Endothelial cell of umbilical vein (primary cell): ENCODE measurements around the gene CNTFR. TPM values are rescaled to one million over a fixed set of nuclear protein-coding genes. Genes with fewer than 3 reads are reported as not detected.

Experiments used
- BruUV-seq: library from RNA; stranded (reverse); fragments of 400-500 nt; replicated peaks from 2 replicates; lab custom pipeline; 2021; lab: Mats Ljungman, UMichigan
- CTCF ChIA-PET: fragments of 300-600, 350-600 bp; sonication (Branson Sonifier 250); formaldehyde crosslinking; loops from one replicate; lab custom pipeline; 2021; ENCODE audit warnings: antibody characterized with exemption, inconsistent platforms; lab: Charles Lee
- POLR2A ChIA-PET: fragments of 300-600, 350-600 bp; sonication (Branson Sonifier 250); formaldehyde crosslinking; loops from one replicate; lab custom pipeline; 2021; ENCODE audit warnings: antibody characterized with exemption, inconsistent platforms; lab: Charles Lee
- DNase-seq: peaks from one replicate; pipeline ENCODE4 v3.0.0-alpha.2; 2011; ENCODE audit warnings: low read depth, low spot score
- FAIRE-seq: peaks from 2 replicates; lab custom pipeline; 2011; peaks lifted over from hg19 to GRCh38; lab: Jason Lieb, UNC
- H2AFZ ChIP-seq: 2 replicates; pipeline ENCODE4 v1.6.0; 2012; ENCODE audit warnings: low read depth, low read length, control low read depth, inconsistent platforms
- H3K27ac ChIP-seq: 2 replicates; pipeline ENCODE4 v1.5.1; 2011; ENCODE audit warnings: low read depth, mild to moderate bottlenecking, control low read depth, low read length, moderate library complexity; ENCODE audit not compliant: insufficient read depth
- H3K27me3 ChIP-seq, 2 experiments: 2 replicates each; pipeline versions ENCODE4 v1.6.0 to v1.6.1; 2011; ENCODE audit warnings: low read length in 2 of 2, mixed read lengths in 1 of 2; ENCODE audit not compliant: control insufficient read depth in 2 of 2, insufficient read depth in 2 of 2
- H3K36me3 ChIP-seq, 2 experiments: 2 replicates in 1 of 2; 3 replicates in 1 of 2; pipeline ENCODE4 v1.5.1; 2011; ENCODE audit warnings: low read length in 2 of 2, mild to moderate bottlenecking in 1 of 2, moderate library complexity in 1 of 2; ENCODE audit not compliant: control insufficient read depth in 2 of 2, insufficient read depth in 2 of 2; ENCODE audit errors: extremely low read depth in 1 of 2
- H3K4me1 ChIP-seq: 3 replicates; pipeline ENCODE4 v1.5.1; 2011; ENCODE audit warnings: mild to moderate bottlenecking, low read length; ENCODE audit not compliant: control insufficient read depth, insufficient read depth; ENCODE audit errors: extremely low read depth
- H3K4me2 ChIP-seq: 2 replicates; pipeline ENCODE4 v1.6.1; 2011; ENCODE audit warnings: low read length, control low read depth, mixed read lengths; ENCODE audit not compliant: insufficient read depth
- H3K4me3 ChIP-seq, 3 experiments: fragments of 200-600 bp in 1 of 3; sonication (generic), shearing (Covaris generic) in 1 of 3; replicated peaks in 1 of 3; 2 replicates each; pipeline ENCODE4 v1.5.1; 2011 to 2016; ENCODE audit warnings: control low read depth in 3 of 3, low read length in 3 of 3, mild to moderate bottlenecking in 2 of 3, inconsistent platforms in 1 of 3, low read depth in 1 of 3, moderate library complexity in 1 of 3; ENCODE audit not compliant: insufficient read depth in 1 of 3
- H3K79me2 ChIP-seq: 2 replicates; pipeline ENCODE4 v1.6.0; 2012; ENCODE audit warnings: low read length, inconsistent platforms; ENCODE audit not compliant: control insufficient read depth, insufficient read depth
- H3K9ac ChIP-seq: replicated peaks from 2 replicates; pipeline ENCODE3; 2011; ENCODE audit warnings: low read length, control low read depth; ENCODE audit not compliant: insufficient read depth; ENCODE audit errors: extremely low read depth
- H3K9me1 ChIP-seq: replicated peaks from 3 replicates; pipeline ENCODE4 v1.6.0; 2011; ENCODE audit warnings: mild to moderate bottlenecking, low read length; ENCODE audit not compliant: control insufficient read depth, insufficient read depth; ENCODE audit errors: extremely low read depth
- H3K9me3 ChIP-seq: replicated peaks from 2 replicates; pipeline ENCODE4 v1.5.1; 2012; ENCODE audit warnings: low read length, inconsistent platforms; ENCODE audit not compliant: control insufficient read depth, insufficient read depth
- H4K20me1 ChIP-seq: replicated peaks from 2 replicates; pipeline ENCODE3; 2011; ENCODE audit warnings: mild to moderate bottlenecking, low read length; ENCODE audit not compliant: control insufficient read depth, insufficient read depth; ENCODE audit errors: extremely low read depth
- EZH2 ChIP-seq: IDR thresholded peaks from 2 replicates; pipeline ENCODE4 v1.6.1; 2012; ENCODE audit warnings: borderline replicate concordance, low read depth, mild to moderate bottlenecking, moderate library complexity, low read length, inconsistent platforms; ENCODE audit not compliant: severe bottlenecking
- FOS ChIP-seq: IDR thresholded peaks from 2 replicates; pipeline ENCODE4 v1.6.1; 2011; ENCODE audit warnings: mild to moderate bottlenecking, low read length, moderate library complexity, borderline replicate concordance; ENCODE audit not compliant: insufficient read depth
- GATA2 ChIP-seq: IDR thresholded peaks from 2 replicates; pipeline ENCODE4 v1.7.0; 2011; ENCODE audit warnings: low read depth, mild to moderate bottlenecking, moderate library complexity, mixed read lengths, low read length; ENCODE audit not compliant: insufficient read length, insufficient read depth
- JUN ChIP-seq: IDR thresholded peaks from 2 replicates; pipeline ENCODE4 v1.6.1; 2011; ENCODE audit warnings: borderline replicate concordance, low read depth; ENCODE audit not compliant: insufficient read length, insufficient read depth
- MYC ChIP-seq: IDR thresholded peaks from one replicate; pipeline ENCODE4 v1.6.1; 2011; ENCODE audit warnings: mild to moderate bottlenecking, low read depth, low read length
- POLR2A ChIP-seq: IDR thresholded peaks from 2 replicates; pipeline ENCODE4 v1.6.1; 2012; ENCODE audit warnings: low read depth, mild to moderate bottlenecking, control low read depth, low read length
- POLR2AphosphoS5 ChIP-seq: IDR thresholded peaks from 2 replicates; pipeline ENCODE4 v1.6.1; 2012; ENCODE audit warnings: low read depth, mild to moderate bottlenecking, control low read depth, low read length, moderate library complexity; ENCODE audit not compliant: insufficient read depth
- dilution Hi-C: fragments of 300-500 bp; cut with MboI; formaldehyde crosslinking; loops from one replicate; pipeline ENCODE4 v1.15.0; 2019; ENCODE audit warnings: low sequenced_read_pairs; ENCODE audit not compliant: extremely low pct_ligation_motif_present
- intact Hi-C: fragments of 100-400 bp; cut with micrococcal nuclease; formaldehyde crosslinking; loops from one replicate; pipeline ENCODE4 v1.10.0; 2022
- polyA plus RNA-seq, 4 experiments: library from polyadenylated mRNA; depleted of rRNA in 3 of 4; stranded (reverse) in 3 of 4; unstranded in 1 of 4; fragments of >200 nt; gene quantifications; 2 replicates each; pipeline versions ENCODE4 v1.2.1 to v1.2.3, GENCODE V29; 2011 to 2012; ENCODE audit warnings: missing spikeins in 1 of 4
- total RNA-seq: library from RNA; stranded (reverse); gene quantifications from 2 replicates; pipeline ENCODE4 v1.2.3, GENCODE V29; 2021
- TF ChIP-seq, protein P1 (sequence below), 2 donors: IDR thresholded peaks; 1 replicate in 1 of 2; 2 replicates in 1 of 2; pipeline ENCODE4 v1.5.1; 2011; ENCODE audit warnings: low read length in 2 of 2, mild to moderate bottlenecking in 2 of 2, moderate library complexity in 2 of 2, control low read depth in 1 of 2, inconsistent platforms in 1 of 2, low read depth in 1 of 2; ENCODE audit not compliant: insufficient read depth in 1 of 2; ENCODE audit errors: extremely low read depth in 1 of 2
- TF ChIP-seq, protein P2 (sequence below): IDR thresholded peaks from 2 replicates; pipeline ENCODE4 v1.6.1; 2011; ENCODE audit not compliant: insufficient read depth, insufficient read length

Gene CNTFR
- total and polyA plus RNA-seq, 2 donors (not counting 3 experiments of a cell fraction or from before 2014, with no cell fraction given), result not detected

DNA sequence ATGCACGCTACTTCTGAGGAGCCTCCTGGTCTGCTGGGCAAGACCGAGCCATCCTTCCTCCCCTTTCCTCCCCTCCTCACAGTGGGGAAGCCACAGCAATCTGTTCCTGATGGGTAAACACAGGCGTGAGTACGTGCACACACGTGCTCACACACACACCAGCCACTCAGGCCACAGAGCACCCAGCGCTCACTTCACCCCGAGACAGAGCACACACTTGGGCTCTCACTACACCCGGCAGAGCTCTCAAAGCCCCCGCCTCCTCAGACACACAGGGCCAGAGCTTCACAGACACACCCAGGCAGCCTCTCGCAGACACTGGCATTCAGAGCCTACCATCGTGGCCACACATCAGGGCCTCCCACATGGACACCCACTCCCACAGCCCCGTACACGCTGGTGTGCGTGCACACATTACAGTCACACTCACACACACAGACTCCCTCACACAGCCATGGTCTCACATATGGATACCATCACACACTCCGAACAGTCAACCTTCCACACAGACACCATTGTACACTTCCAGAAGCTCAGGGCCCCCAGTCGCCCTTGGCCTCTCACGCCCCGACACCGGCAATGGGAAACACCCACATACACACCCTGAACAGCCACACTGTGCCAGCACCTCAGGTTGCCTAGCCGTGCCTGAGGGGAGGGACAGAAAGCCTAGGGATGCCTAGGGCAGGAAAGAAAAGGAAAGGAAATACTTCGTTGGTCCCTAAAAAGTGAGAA, 13.5 kb downstream of the CNTFR start:
- POLR2A ChIA-PET, result no interaction called here

More for the DNA sequence above, 13.5 kb downstream of the CNTFR start:
- dilution Hi-C loops, result no loop called here
- Histone ChIP-seq H3K79me2 (no peaks in the 10 kb centered on the region), H3K9me3 (no peaks in the 10 kb centered on the region), H3K4me2 (no peak overlapping the region), H3K4me3 (no peak overlapping the region), H3K9ac (no peak overlapping the region), H3K36me3 (no peaks in the 10 kb centered on the region), H2AFZ (no peak overlapping the region), H4K20me1 (no peaks in the 10 kb centered on the region), H3K9me1 (no peaks in the 10 kb centered on the region), H3K27ac (no peak overlapping the region), H3K27me3 (peaks cover 47 to 49% of the 10 kb centered on the region in 2 experiments), H3K4me1 (no peaks in the 10 kb centered on the region)
- FAIRE-seq (no peak), DNase-seq (no peak)
- BruUV-seq, result no TSS peak
- intact Hi-C loops, result no loop called here
- TF ChIP-seq MYC (no peak), JUN (no peak), POLR2AphosphoS5 (no peak), EZH2 (no peak), POLR2A (no peak), FOS (no peak), GATA2 (no peak)
- TF ChIP-seq, protein P1, sequence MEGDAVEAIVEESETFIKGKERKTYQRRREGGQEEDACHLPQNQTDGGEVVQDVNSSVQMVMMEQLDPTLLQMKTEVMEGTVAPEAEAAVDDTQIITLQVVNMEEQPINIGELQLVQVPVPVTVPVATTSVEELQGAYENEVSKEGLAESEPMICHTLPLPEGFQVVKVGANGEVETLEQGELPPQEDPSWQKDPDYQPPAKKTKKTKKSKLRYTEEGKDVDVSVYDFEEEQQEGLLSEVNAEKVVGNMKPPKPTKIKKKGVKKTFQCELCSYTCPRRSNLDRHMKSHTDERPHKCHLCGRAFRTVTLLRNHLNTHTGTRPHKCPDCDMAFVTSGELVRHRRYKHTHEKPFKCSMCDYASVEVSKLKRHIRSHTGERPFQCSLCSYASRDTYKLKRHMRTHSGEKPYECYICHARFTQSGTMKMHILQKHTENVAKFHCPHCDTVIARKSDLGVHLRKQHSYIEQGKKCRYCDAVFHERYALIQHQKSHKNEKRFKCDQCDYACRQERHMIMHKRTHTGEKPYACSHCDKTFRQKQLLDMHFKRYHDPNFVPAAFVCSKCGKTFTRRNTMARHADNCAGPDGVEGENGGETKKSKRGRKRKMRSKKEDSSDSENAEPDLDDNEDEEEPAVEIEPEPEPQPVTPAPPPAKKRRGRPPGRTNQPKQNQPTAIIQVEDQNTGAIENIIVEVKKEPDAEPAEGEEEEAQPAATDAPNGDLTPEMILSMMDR (IDR thresholded peaks at IDR 0.05; ENCODE audit: extremely low read depth in 1 of 2, insufficient read depth in 1 of 2, low read depth in 1 of 2, low read length in 2 of 2), result no peak
- TF ChIP-seq, protein P2, sequence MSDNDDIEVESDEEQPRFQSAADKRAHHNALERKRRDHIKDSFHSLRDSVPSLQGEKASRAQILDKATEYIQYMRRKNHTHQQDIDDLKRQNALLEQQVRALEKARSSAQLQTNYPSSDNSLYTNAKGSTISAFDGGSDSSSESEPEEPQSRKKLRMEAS, result no peak
- CTCF ChIA-PET, result interaction anchor here (1.0 to 8.5 kb wide), 5 partner anchors 16 to 172 kb away, joined by 3 to 106 read pairs (median 6); no protein-coding TSS in a partner anchor
